ENCODE data around the gene ZNF888. TPM values are rescaled to one million over a fixed set of nuclear protein-coding genes. Genes with fewer than 3 reads are reported as not detected.
A peak's percentile ranks its signal among the peaks of the same experiment; 100 is the strongest.
"Not testable (repeated sequence)": the region's sequence is repeated elsewhere in the genome, so short reads cannot be mapped to it uniquely, and the experiment has no call there.

Gene ZNF888
- total RNA-seq, 2 donors from 2014 or later: 5.9 to 8.0 TPM

DNA sequence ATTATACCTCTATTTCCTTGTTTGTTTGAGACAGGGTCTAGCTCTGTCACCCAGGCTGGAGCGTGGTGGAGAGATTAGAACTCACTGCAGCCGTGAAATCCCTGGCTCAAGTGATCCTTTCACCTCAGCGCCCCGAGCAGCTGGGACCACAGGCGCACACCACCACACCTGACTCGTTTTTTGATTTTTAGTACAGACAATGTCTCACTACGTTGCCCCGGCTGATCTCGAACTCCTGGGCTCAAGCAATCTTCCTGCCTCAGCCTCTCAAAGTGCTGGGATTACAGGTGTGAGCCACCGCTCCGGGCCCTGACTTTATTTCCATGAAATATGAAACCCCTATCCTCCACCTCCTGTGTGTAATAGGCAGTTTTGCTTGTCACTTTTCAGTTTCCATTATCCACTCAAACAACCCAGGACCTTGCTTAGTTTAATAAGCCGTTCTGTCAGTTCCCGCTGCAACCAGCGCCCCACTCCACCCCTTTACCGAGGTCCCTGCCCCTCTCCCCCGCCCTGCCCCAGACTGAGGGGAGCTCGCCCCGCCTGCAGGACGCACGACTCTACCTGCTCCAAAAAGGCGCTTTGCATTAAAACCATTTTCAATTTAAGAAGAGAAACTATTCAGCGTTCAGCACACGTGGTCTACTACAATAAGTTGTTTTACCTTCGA, 22.6 kb upstream of the ZNF888 start:
- H3K27ac Mint-ChIP-seq: no peak overlapping the region
- H3K27me3 Mint-ChIP-seq (ENCODE audit: low read depth): no peaks in the 10 kb centered on the region
- H3K4me1 Mint-ChIP-seq (ENCODE audit: low read depth): peaks cover 12% of the 10 kb centered on the region
- DNase-seq (no peak), ATAC-seq (replicated peaks in 1 of 2) (no peak)
- H3K9me3 Mint-ChIP-seq: peaks cover 7 to 24% of the 10 kb centered on the region in 2 donors
- H3K4me3 Mint-ChIP-seq: no peak overlapping the region
- H3K36me3 Mint-ChIP-seq (ENCODE audit: insufficient read depth in 2 of 2): peaks cover 33 to 36% of the 10 kb centered on the region in 2 donors

DNA sequence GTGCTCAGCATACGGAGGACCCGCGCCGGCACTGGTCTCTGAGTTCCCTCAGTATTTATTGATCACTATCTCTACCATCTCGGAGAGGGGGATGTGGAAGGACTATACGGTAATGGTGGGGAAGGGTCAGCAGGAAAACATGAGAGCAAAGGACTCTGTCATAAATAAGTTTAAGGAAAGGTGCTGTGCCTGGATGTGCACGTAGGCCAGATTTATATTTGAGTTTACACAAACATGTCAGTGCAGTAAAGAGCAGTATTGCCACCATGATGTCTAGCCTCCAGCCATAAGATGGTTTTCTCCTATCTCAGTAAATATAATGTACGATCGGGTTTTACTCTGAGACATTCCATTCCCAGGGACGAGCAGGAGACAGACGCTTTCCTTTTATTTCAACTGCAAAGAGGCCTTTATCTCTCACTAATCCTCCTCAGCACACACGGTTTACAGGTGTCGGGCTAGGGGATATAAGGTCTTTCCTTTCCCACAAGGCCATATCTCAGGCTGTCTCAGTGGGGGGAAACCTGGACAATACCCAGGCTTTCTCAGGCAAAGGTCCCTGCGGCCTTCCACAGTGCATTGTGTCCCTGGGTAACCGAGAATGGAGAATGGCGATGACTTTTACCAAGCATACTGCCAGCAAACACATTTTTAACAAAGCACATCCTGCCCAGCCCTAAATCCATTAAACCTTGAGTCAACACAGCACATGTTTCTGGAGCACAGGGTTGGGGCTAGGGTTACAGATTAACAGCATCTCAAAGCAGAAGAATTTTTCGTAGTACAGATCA, 21.7 kb upstream of the ZNF888 start:
- not testable (repeated sequence) for H3K27me3 Mint-ChIP-seq (ENCODE audit: low read depth); H3K4me3 Mint-ChIP-seq; DNase-seq; H3K27ac Mint-ChIP-seq; ATAC-seq (replicated peaks in 1 of 2)
- H3K9me3 Mint-ChIP-seq: peaks cover 0 to 15% of the 10 kb centered on the region in 2 donors
- H3K36me3 Mint-ChIP-seq (ENCODE audit: insufficient read depth in 2 of 2): peaks cover 24 to 27% of the 10 kb centered on the region in 2 donors
- H3K4me1 Mint-ChIP-seq (ENCODE audit: low read depth): peaks cover 12% of the 10 kb centered on the region

DNA sequence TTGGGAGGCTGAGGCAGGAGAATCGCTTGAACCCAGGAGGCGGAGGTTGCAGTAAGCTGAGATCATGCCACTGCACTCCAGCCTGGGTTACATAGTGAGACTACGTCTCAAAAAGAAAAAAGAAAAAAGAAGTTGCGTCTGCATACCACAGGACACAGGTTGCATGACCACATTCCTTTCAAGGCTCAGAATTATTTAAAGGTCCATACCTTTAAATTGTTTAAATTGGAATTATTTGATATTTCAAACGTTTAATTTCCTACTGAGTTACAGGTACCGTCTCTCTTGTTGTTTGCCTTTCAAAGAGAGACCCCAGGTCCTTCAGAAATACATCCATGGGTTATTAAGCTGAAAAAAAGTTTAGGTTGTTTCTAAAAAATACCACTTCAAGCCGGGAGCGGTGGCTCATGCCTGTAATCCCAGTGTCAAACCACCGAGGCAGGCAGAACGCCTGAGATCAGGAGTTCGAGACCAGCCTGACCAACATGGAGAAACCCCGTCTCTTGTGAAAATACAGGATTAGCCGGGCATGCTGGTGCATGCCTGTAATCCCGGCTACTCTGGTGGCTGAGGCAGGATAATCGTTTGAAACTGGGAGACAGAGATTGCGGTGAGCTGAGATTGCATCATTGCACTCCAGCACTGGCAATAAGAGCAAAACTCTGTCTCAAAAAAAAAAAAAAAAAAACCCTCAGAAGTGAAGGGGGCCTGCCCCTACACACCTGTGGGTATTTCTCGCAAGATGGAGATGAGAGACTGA, 20.8 kb upstream of the ZNF888 start:
- ATAC-seq (replicated peaks in 1 of 2) (no peak), DNase-seq (no peak)
- Mint-ChIP-seq H3K27me3 (ENCODE audit: low read depth) (no peaks in the 10 kb centered on the region), H3K4me1 (ENCODE audit: low read depth) (peaks cover 17% of the 10 kb centered on the region), H3K9me3 (peaks cover 0 to 9% of the 10 kb centered on the region in 2 donors), H3K36me3 (ENCODE audit: insufficient read depth in 2 of 2) (peaks cover 17 to 20% of the 10 kb centered on the region in 2 donors), H3K4me3 (no peak overlapping the region), H3K27ac (no peak overlapping the region)

DNA sequence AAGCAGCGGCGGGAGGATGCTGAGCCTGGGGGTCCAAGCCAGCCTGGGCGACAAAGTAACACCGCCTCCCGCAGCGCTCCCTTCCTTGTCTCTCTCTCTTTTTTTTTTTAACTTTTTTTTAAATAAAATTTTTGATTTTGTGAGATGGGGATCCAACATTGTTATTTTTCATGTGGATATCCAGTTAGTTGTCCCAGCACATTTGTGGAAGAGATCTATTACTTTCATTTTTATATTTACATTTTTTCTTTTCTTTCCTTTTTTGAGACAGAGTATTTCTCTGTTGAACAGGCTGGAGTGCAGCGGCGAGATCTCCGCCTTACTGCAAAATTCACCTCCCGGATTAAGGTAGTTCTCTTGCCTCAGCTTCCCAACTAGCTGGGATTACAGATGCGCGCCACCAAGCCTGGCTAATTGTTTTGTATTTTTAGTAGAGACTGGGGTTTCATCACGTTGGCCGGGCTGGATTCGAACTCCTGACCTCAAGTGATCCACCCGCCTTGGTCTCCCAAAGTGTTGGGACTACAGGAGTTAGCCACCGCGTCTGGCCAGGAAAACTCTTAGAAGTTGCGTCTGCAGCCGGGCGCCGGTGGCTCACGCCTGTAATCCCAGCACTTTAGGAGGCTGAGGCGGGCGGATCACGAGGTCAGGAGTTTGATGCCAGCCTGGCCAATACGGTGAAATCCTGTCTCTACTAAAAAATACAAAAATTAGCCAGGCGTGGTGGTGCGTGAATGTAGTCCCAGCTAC, 20.1 kb upstream of the ZNF888 start:
- Mint-ChIP-seq H3K27ac (no peak overlapping the region), H3K4me3 (peak overlapping the region; percentile 96)

DNA sequence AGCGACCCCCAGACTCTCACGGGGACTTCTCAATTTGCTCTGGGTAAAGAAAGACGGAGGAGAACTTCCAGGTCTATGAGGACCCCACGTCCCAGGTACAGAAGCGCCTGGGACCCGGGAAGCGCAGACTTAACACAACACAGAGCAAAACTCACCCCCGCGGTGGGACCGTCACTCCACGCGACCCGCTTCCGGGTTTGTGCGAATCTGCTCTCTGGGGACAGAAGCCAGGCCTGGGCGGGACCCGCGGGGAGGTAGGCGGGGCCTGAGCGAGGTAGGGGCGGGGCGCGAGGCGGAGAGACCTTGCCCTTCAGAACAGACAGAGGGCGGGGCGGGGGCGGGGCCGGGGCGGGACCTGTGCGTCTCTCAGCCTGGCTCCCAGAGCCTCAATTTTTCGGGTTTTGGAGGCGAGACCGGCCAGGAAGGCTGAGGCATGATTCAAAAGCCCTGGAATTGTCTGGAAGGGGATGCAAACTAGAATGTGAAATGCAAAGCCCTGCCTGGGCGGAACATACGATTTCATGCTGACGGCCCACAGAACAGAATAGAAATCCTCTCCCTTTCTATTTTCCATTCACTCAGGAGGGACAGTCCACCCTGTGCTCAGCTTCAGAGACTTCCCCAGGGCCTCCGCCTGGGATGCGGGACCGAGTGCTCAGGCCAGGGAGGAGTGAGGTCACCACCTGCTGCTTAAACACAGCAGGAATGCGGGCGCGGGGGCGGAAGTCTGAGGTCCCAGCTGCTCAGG, 19.3 kb upstream of the ZNF888 start:
- H3K9me3 Mint-ChIP-seq: peaks cover 0 to 12% of the 10 kb centered on the region in 2 donors
- H3K4me1 Mint-ChIP-seq (ENCODE audit: low read depth): peaks cover 26% of the 10 kb centered on the region
- peak; percentile 100 for ATAC-seq (replicated peaks in 1 of 2)
- H3K27ac Mint-ChIP-seq: peak overlapping the region; percentile 24
- peak; percentile 96 to 97 for DNase-seq
- H3K27me3 Mint-ChIP-seq (ENCODE audit: low read depth): no peaks in the 10 kb centered on the region
- H3K36me3 Mint-ChIP-seq (ENCODE audit: insufficient read depth in 2 of 2): peaks cover 20 to 25% of the 10 kb centered on the region in 2 donors
- H3K4me3 Mint-ChIP-seq: peak overlapping the region; percentile 96

More for the DNA sequence above, 20.1 kb upstream of the ZNF888 start:
- ATAC-seq (replicated peaks in 1 of 2) (no peak), DNase-seq (no peak)
- H3K36me3 Mint-ChIP-seq (ENCODE audit: insufficient read depth in 2 of 2): peaks cover 22 to 26% of the 10 kb centered on the region in 2 donors
- H3K27me3 Mint-ChIP-seq (ENCODE audit: low read depth): no peaks in the 10 kb centered on the region
- H3K4me1 Mint-ChIP-seq (ENCODE audit: low read depth): peaks cover 25% of the 10 kb centered on the region
- peaks cover 0 to 12% of the 10 kb centered on the region in 2 donors for H3K9me3 Mint-ChIP-seq

DNA sequence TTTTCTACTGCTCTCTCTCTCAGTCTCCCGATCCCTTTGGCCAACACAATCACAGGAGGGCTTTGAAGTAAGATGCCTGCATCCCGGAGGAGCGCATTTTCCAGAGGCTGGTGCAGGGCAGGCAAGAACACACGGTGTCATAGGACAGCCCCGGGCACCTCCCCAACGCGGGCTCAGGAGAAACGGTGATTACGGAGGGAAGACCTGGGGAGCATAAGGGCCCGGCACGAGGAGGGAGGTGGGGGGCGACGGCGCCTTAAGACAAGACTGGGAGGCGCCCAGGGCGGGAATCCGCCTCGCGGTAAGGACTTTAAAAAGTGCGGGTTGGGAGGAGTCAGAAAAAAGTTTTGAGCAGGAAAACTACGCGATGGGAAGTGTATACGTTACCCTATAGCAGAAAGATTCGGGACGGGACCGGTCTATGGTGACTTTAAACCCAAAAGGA, 18.7 kb upstream of the ZNF888 start:
- peak overlapping the region; percentile 96 for H3K4me3 Mint-ChIP-seq
- H3K36me3 Mint-ChIP-seq (ENCODE audit: insufficient read depth in 2 of 2): peaks cover 21 to 24% of the 10 kb centered on the region in 2 donors
- DNase-seq: peak; percentile 9 to 19
- peaks cover 26% of the 10 kb centered on the region for H3K4me1 Mint-ChIP-seq (ENCODE audit: low read depth)
- peak overlapping the region; percentile 24 for H3K27ac Mint-ChIP-seq
- ATAC-seq (replicated peaks in 1 of 2): peak; percentile 27 to 42
- peaks cover under 1 to 10% of the 10 kb centered on the region in 2 donors for H3K9me3 Mint-ChIP-seq
- no peaks in the 10 kb centered on the region for H3K27me3 Mint-ChIP-seq (ENCODE audit: low read depth)

DNA sequence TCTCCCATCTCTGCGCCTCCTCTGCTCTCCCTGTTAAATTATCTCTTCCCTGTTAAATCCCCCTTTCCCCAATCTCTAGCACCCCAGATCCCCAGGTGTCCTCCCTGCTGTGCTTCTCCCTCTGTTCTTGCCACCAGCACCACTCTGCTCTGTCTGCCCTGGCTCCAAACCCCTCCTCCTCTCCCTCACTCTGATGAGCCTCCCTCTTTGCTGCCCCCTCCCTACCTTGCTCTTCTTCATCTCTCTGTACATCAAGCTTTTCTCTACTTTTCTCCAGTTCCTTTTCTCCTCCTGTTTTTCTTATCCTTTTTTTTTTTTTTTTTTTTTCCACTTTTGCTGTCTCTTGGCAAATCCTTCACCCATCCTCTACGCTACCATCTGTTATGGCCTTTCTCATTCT, 18.3 kb upstream of the ZNF888 start:
- Mint-ChIP-seq H3K4me1 (ENCODE audit: low read depth) (peaks cover 29% of the 10 kb centered on the region), H3K27ac (peak overlapping the region; percentile 24), H3K36me3 (ENCODE audit: insufficient read depth in 2 of 2) (peaks cover 25 to 28% of the 10 kb centered on the region in 2 donors), H3K9me3 (peaks cover 5 to 10% of the 10 kb centered on the region in 2 donors), H3K4me3 (peak overlapping the region; percentile 96)
- not testable (repeated sequence) for H3K27me3 Mint-ChIP-seq (ENCODE audit: low read depth); DNase-seq; ATAC-seq (replicated peaks in 1 of 2)

DNA sequence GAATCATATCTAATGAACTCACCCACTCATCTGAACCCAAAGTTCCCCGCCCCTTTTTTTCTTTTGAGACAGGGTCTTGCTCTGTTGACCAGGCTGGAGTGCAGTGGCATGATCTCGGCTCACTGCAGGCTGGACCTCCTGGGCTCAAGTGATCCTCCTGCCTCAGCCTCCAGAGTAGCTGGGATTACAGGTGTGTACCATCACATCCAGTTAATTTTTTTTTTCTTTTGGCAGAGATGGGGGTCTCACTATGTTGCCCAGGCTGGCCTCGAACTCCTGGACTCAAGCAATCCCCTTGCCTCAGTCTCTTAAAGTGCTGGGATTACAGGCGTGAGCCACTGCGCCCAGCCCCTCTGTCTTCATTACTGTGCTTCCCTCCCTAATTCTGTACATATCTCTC, 17.7 kb upstream of the ZNF888 start:
- Mint-ChIP-seq H3K4me3 (peak overlapping the region; percentile 96), H3K36me3 (ENCODE audit: insufficient read depth in 2 of 2) (peaks cover 22 to 27% of the 10 kb centered on the region in 2 donors), H3K4me1 (ENCODE audit: low read depth) (peaks cover 32% of the 10 kb centered on the region), H3K27ac (peak overlapping the region; percentile 24)
- not testable (repeated sequence) for H3K27me3 Mint-ChIP-seq (ENCODE audit: low read depth); H3K9me3 Mint-ChIP-seq; DNase-seq; ATAC-seq (replicated peaks in 1 of 2)

DNA sequence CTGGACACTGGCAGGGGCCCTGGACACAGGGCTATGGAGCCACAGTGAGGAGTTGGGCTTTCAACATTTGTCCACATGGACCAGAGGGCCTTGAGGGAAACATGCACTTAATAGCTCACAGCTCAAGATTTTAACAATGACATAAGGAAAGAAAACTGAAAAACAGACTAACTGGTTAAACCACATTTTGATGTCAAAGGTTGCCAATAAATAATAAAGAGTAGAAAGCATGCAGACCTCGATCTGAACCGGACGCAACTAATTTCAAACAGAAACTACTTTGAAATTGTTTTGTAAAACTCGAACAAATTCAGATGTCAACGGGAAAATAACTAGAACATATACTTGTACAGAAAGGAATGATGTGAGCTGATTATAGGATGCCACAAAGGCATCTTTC, 15.5 kb upstream of the ZNF888 start:
- Mint-ChIP-seq H3K4me1 (ENCODE audit: low read depth) (peaks cover 38% of the 10 kb centered on the region), H3K27me3 (ENCODE audit: low read depth) (no peaks in the 10 kb centered on the region), H3K4me3 (peak overlapping the region; percentile 42 to 52), H3K36me3 (ENCODE audit: insufficient read depth in 2 of 2) (peaks cover 19 to 38% of the 10 kb centered on the region in 2 donors), H3K9me3 (peaks cover 3 to 5% of the 10 kb centered on the region in 2 donors), H3K27ac (peak overlapping the region; percentile 56)
- DNase-seq: no peak
- ATAC-seq (replicated peaks in 1 of 2): no peak

DNA sequence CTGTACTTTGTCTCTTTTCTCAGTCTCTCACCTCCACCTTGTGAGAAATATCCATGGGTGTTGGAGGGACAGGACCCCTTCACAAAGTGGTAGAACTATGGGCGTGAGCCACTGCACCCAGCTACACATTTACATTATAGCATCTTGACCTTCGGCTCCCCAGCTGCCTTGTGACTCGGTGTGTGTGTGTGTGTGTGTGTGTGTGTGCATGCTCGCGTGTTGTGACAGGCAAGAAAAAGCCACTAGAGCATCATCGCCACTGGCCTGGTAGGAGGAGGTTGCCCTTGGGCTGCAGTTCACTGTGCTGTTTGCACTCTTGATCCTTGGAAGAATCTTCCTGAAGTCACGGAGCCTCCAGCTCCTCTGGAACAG, 13.7 kb upstream of the ZNF888 start:
- ATAC-seq (replicated peaks in 1 of 2) (no peak), DNase-seq (no peak)
- Mint-ChIP-seq H3K4me3 (no peak overlapping the region), H3K4me1 (ENCODE audit: low read depth) (peaks cover 38% of the 10 kb centered on the region), H3K27me3 (ENCODE audit: low read depth) (no peaks in the 10 kb centered on the region), H3K27ac (no peak overlapping the region), H3K9me3 (peaks cover 8 to 9% of the 10 kb centered on the region in 2 donors), H3K36me3 (ENCODE audit: insufficient read depth in 2 of 2) (peaks cover 25 to 52% of the 10 kb centered on the region in 2 donors)

DNA sequence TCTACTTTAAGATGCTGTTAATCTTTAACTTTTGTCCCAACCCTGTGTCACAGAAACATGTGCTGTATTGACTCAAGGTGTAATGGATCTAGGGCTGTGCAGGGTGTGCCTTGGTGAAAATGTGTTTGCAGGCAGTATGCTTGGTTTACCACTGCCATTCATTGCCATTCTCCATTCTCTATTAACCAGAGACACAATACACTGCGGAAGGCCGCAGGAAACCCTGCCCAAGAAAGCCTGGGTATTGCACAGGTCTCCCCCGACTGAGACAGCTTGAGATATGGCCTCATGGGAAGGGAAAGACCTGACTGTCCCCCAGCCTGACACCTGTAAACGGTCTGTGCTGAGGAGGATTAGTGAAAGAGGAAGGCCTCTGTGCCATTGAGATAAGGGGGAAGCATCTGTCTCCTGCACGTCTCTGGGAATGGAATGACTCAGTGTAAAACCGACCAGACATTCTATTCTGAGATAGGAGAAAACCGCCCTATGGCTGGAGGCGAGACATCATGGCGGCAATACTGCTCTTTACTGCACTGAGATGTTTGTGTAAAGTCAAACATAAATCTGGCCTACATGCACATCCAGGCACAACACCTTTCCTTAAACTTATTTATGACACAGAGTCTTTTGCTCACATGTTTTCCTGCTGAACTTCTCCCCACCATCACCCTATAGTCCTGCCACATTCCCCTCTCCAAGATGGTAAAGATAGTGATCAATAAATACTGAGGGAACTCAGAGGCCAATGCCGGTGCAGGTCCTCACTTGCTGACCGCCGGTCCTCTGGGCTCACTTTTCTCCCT, 13.1 kb upstream of the ZNF888 start:
- no peak for ATAC-seq (replicated peaks in 1 of 2)
- Mint-ChIP-seq H3K27me3 (ENCODE audit: low read depth) (no peaks in the 10 kb centered on the region), H3K9me3 (peaks cover 8 to 9% of the 10 kb centered on the region in 2 donors), H3K4me3 (no peak overlapping the region), H3K27ac (no peak overlapping the region), H3K4me1 (ENCODE audit: low read depth) (peaks cover 32% of the 10 kb centered on the region), H3K36me3 (ENCODE audit: insufficient read depth in 2 of 2) (peaks cover 23 to 52% of the 10 kb centered on the region in 2 donors)
- DNase-seq: no peak
